Neural progenitor cell (in vitro differentiated cells): ENCODE measurements around the gene MLYCD. TPM values are rescaled to one million over a fixed set of nuclear protein-coding genes. Genes with fewer than 3 reads are reported as not detected.

Experiments
- DNase-seq: peaks from one replicate; pipeline ENCODE4 v3.0.0-alpha.2; 2016; ENCODE audit warnings: low spot score
- H2AFZ ChIP-seq: fragments of 200-600 bp; sonication (generic); replicated peaks from 2 replicates; pipeline ENCODE4 v1.6.1; 2016; ENCODE audit warnings: antibody characterized with exemption
- H3F3A ChIP-seq: fragments of 200-600 bp; sonication (generic); 2 replicates; pipeline ENCODE4 v1.6.1; 2016; ENCODE audit warnings: antibody characterized with exemption, low read depth
- H3K27ac ChIP-seq: fragments of 200-600 bp; sonication (generic); 2 replicates; pipeline ENCODE4 v1.5.1; 2016; ENCODE audit warnings: mild to moderate bottlenecking
- H3K27me3 ChIP-seq: fragments of 200-600 bp; sonication (generic); 2 replicates; pipeline ENCODE4 v1.6.1; 2016; ENCODE audit warnings: mild to moderate bottlenecking, moderate library complexity
- H3K36me3 ChIP-seq: fragments of 200-600 bp; sonication (generic); 2 replicates; pipeline ENCODE4 v1.5.1; 2016
- H3K4me1 ChIP-seq: fragments of 200-600 bp; sonication (generic); 2 replicates; pipeline ENCODE4 v1.6.1; 2016; ENCODE audit warnings: mixed run types
- H3K4me2 ChIP-seq: fragments of 200-600 bp; sonication (generic); 2 replicates; pipeline ENCODE4 v1.6.1; 2016
- H3K4me3 ChIP-seq: fragments of 200-600 bp; sonication (generic); 2 replicates; pipeline ENCODE4 v1.5.1; 2016
- H3K79me2 ChIP-seq: fragments of 200-600 bp; sonication (generic); 2 replicates; pipeline ENCODE4 v1.6.1; 2016; ENCODE audit warnings: low read depth
- H3K9ac ChIP-seq: fragments of 200-600 bp; sonication (generic); 2 replicates; pipeline ENCODE4 v1.6.1; 2016
- H3K9me3 ChIP-seq: fragments of 200-600 bp; sonication (generic); 2 replicates; pipeline ENCODE4 v1.5.1; 2016; ENCODE audit warnings: low read depth
- H4K20me1 ChIP-seq: fragments of 200-600 bp; sonication (generic); 2 replicates; pipeline ENCODE4 v1.6.1; 2016; ENCODE audit warnings: low read depth
- H3K27ac Mint-ChIP-seq: 3 replicates; pipeline ENCODE4 v1.8.0; 2021; ENCODE audit warnings: mixed read lengths
- H3K27me3 Mint-ChIP-seq: 2 replicates; pipeline ENCODE4 v1.8.0; 2022; ENCODE audit warnings: low read depth, mild to moderate bottlenecking, inconsistent platforms, moderate library complexity, mixed read lengths; ENCODE audit not compliant: insufficient read depth
- H3K36me3 Mint-ChIP-seq: 3 replicates; pipeline ENCODE4 v1.8.0; 2021; ENCODE audit warnings: mixed read lengths
- H3K4me1 Mint-ChIP-seq: 3 replicates; pipeline ENCODE4 v1.8.0; 2021; ENCODE audit warnings: mixed read lengths
- H3K4me3 Mint-ChIP-seq: 3 replicates; pipeline ENCODE4 v1.8.0; 2021; ENCODE audit warnings: mild to moderate bottlenecking, moderate library complexity, mixed read lengths
- H3K9me3 Mint-ChIP-seq: 3 replicates; pipeline ENCODE4 v1.8.0; 2020; ENCODE audit warnings: mixed read lengths
- EZH2 ChIP-seq: fragments of 200-600 bp; sonication (generic); IDR thresholded peaks from 2 replicates; pipeline ENCODE4 v1.6.1; 2017; ENCODE audit warnings: antibody characterized with exemption, mild to moderate bottlenecking, moderate library complexity
- EZH2phosphoT487 ChIP-seq: fragments of 200-600 bp; sonication (generic); IDR thresholded peaks from 2 replicates; pipeline ENCODE4 v1.6.1; 2017; ENCODE audit warnings: antibody characterized with exemption
- total RNA-seq: library from RNA; depleted of rRNA; stranded (reverse); fragments of >200 nt; gene quantifications from 2 replicates; pipeline ENCODE4 v1.2.3, GENCODE V29; 2015; ENCODE audit warnings: low replicate concordance
- TF ChIP-seq, protein P1 (sequence below): fragments of 200-600 bp; sonication (generic); IDR thresholded peaks from 2 replicates; pipeline ENCODE4 v1.5.1; 2017; ENCODE audit warnings: antibody characterized with exemption, mild to moderate bottlenecking

The MLYCD gene
- total RNA-seq, 1 donor from 2014 or later, result 2.5 TPM

DNA sequence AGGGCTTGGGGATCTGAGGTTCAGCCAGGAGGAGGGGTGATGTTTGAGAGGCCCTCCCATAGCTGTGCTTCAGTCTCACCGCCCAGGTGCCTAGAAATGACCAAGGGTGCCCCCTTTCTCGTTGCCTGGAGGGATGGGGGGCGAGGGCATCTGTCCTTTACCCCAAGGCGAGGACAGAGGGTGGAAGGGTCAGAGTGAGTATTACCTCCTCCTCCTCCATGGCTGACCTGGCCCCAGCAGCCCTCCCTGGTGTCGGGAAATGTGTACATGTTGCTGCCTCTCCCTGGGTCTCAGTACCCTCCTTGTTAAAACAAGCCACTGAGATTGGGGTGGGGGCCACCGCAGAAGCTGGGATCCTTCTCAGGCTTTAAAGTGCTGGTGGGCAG, 71.5 kb downstream of the MLYCD start:
- Mint-ChIP-seq H3K4me3 (peak overlapping the region; percentile 93), H3K9me3 (no peaks in the 10 kb centered on the region), H3K4me1 (peaks cover 28% of the 10 kb centered on the region), H3K27me3 (peaks cover 3% of the 10 kb centered on the region), H3K36me3 (no peaks in the 10 kb centered on the region), H3K27ac (no peak overlapping the region)
- H3F3A ChIP-seq, result peaks cover 5% of the 10 kb centered on the region
- no peak overlapping the region for H3K27ac ChIP-seq
- peaks cover 10% of the 10 kb centered on the region for H3K79me2 ChIP-seq
- H3K36me3 ChIP-seq, result no peaks in the 10 kb centered on the region
- peak overlapping the region; percentile 93 for H3K4me2 ChIP-seq
- no peak overlapping the region for H3K9ac ChIP-seq
- H4K20me1 ChIP-seq, result peaks cover 7% of the 10 kb centered on the region
- H3K27me3 ChIP-seq, result peaks cover 8% of the 10 kb centered on the region
- no peak overlapping the region for H2AFZ ChIP-seq
- no peak for DNase-seq
- no peak overlapping the region for H3K4me3 ChIP-seq
- peaks cover 21% of the 10 kb centered on the region for H3K4me1 ChIP-seq
- TF ChIP-seq EZH2 (no peak), EZH2phosphoT487 (no peak)
- TF ChIP-seq, protein P1, sequence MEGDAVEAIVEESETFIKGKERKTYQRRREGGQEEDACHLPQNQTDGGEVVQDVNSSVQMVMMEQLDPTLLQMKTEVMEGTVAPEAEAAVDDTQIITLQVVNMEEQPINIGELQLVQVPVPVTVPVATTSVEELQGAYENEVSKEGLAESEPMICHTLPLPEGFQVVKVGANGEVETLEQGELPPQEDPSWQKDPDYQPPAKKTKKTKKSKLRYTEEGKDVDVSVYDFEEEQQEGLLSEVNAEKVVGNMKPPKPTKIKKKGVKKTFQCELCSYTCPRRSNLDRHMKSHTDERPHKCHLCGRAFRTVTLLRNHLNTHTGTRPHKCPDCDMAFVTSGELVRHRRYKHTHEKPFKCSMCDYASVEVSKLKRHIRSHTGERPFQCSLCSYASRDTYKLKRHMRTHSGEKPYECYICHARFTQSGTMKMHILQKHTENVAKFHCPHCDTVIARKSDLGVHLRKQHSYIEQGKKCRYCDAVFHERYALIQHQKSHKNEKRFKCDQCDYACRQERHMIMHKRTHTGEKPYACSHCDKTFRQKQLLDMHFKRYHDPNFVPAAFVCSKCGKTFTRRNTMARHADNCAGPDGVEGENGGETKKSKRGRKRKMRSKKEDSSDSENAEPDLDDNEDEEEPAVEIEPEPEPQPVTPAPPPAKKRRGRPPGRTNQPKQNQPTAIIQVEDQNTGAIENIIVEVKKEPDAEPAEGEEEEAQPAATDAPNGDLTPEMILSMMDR, result no peak
- H3K9me3 ChIP-seq, result no peaks in the 10 kb centered on the region

DNA sequence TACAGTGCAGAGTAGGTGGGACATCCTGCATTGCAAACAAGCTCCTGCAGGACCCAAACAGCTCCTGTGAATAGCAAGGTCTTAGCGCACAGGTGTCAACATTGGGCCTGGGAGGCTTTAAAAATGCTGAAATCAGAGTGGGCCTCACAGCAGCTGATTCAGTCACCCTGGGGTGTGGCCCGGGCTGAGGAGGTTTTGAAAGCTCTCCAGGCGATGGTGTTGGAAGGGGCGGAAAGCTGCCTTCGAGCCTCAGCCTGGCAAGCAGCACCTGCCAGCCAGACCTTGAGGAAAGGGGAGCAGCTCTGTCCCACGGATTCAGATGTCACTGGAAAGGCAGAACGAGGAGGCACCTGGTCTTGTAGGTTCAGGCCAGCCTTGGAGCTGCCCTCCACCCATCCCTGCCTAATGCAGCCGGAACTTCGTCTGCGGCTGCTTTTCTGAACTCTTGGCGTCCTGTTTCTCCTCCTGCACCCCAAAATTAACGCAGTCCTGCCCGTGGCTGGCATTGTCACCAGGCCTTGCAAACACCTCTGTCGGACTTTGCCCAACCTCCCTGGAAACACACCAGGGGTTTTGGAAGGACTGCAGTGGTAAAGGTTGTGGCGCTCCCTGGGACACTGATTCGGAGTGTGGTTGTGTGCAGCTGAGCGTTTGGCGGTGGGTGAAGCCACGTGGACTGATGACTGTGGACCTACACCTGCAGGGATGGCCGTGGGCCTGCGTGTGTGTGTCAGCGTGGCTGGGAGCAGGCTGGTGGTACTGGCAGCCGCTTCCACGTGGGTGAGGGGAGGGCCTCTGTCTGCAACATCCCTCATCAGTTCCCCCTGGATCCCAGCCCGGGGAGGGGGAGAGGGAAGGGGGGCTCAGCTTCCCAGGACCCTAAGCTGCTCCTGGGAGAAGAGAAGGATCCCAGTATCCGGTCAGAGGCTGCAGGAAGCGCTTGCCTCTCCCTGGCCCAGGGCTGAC, 72.5 kb downstream of the MLYCD start:
- Histone ChIP-seq H3K9me3 (no peaks in the 10 kb centered on the region), H3K36me3 (no peaks in the 10 kb centered on the region), H3K4me1 (peaks cover 21% of the 10 kb centered on the region), H4K20me1 (peaks cover 7% of the 10 kb centered on the region), H3K4me2 (no peak overlapping the region), H3K4me3 (no peak overlapping the region), H2AFZ (no peak overlapping the region), H3K9ac (no peak overlapping the region), H3K27me3 (peaks cover 8% of the 10 kb centered on the region), H3K79me2 (peaks cover 10% of the 10 kb centered on the region), H3F3A (peaks cover 5% of the 10 kb centered on the region), H3K27ac (no peak overlapping the region)
- TF ChIP-seq EZH2, result no peak
- no peak for TF ChIP-seq EZH2phosphoT487
- Mint-ChIP-seq H3K4me1 (peaks cover 28% of the 10 kb centered on the region), H3K27ac (peak overlapping the region; percentile 33), H3K9me3 (peaks cover under 1% of the 10 kb centered on the region), H3K36me3 (peaks cover 4% of the 10 kb centered on the region), H3K27me3 (peaks cover 5% of the 10 kb centered on the region), H3K4me3 (no peak overlapping the region)
- peak; percentile 17 for DNase-seq

DNA sequence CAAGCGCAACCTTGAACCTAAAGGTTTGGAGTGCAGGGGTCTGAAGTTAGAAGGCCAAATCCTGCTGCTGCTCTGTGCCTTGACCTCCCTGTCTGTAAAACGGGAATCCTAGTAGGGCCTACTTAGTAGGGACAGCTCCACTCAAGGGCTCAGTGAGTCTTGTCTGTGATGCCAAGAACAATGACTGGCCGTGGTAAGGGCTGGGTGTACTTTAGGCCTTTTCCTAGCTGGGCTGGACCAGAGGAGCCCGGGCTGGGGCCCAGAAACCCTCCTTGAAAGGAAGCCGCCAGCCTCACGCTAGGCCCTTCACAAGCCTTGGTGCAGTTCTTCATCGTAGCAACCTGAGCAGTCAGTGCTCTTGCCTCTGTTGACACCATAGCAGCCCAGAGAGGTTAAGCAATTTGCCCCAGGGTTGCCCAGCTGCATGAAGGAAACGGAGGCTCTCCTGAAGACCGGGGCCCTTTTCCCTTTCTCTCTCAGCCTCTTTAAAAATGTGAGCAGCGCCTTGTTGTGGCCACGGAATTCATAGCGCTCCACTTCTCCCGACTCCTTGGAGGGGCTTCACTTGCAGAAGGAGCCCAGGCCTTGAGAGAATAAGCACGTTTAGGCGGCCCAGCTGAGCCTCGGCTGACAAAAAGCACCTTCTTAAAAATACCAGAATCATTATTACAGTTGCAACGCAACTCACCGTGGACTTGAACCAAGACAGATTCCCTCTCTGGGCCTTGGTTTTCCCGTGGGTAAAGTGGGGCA, 73.5 kb downstream of the MLYCD start:
- H3K27ac Mint-ChIP-seq, result peak overlapping the region; percentile 33
- H3K4me1 Mint-ChIP-seq, result peaks cover 28% of the 10 kb centered on the region
- no peak overlapping the region for H2AFZ ChIP-seq
- no peak overlapping the region for H3K27ac ChIP-seq
- H3F3A ChIP-seq, result no peaks in the 10 kb centered on the region
- H3K36me3 ChIP-seq, result no peaks in the 10 kb centered on the region
- no peak overlapping the region for H3K4me3 Mint-ChIP-seq
- peaks cover 9% of the 10 kb centered on the region for H3K27me3 Mint-ChIP-seq
- no peak overlapping the region for H3K4me3 ChIP-seq
- TF ChIP-seq EZH2, result no peak
- TF ChIP-seq EZH2phosphoT487, result no peak
- TF ChIP-seq, protein P1, result no peak
- peaks cover 7% of the 10 kb centered on the region for H4K20me1 ChIP-seq
- peaks cover 10% of the 10 kb centered on the region for H3K79me2 ChIP-seq
- H3K4me2 ChIP-seq, result no peak overlapping the region
- H3K36me3 Mint-ChIP-seq, result peaks cover 11% of the 10 kb centered on the region
- H3K9ac ChIP-seq, result no peak overlapping the region
- H3K9me3 Mint-ChIP-seq, result peaks cover 5% of the 10 kb centered on the region
- DNase-seq, result no peak
- no peaks in the 10 kb centered on the region for H3K9me3 ChIP-seq
- H3K4me1 ChIP-seq, result peaks cover 21% of the 10 kb centered on the region
- H3K27me3 ChIP-seq, result peaks cover 8% of the 10 kb centered on the region
